ENCODE data around the gene TMEM74B. TPM values are rescaled to one million over a fixed set of nuclear protein-coding genes. Genes with fewer than 3 reads are reported as not detected.

Gene TMEM74B
- total RNA-seq, 4 donors from 2014 or later: 0.44 to 12.4 (median 1.8) TPM

DNA sequence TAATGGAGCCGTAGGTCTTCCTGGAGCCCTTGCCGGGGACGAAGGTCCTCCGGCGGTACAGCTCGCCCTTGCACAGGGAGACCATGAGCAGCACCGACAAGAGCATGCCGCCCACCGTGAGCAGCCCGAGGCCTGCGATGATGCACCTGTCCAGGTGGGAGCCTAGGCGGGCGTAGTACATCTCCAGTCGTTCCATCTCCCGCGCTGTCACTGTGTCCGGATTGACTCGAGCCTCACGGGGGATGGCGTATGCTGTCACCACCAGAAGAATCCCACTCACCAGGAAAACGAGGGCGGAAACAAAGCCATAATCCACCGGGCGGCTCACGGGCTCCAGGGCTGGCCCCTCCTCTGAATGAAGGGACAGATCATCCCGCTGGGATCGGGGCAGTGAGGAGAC, 3.8 kb downstream of the TMEM74B start:
- TF ChIP-seq EP300 (IDR thresholded peaks at IDR 0.05): no peak
- no peak for TF ChIP-seq POLR2A (IDR thresholded peaks at IDR 0.05)
- TF ChIP-seq, protein P1, sequence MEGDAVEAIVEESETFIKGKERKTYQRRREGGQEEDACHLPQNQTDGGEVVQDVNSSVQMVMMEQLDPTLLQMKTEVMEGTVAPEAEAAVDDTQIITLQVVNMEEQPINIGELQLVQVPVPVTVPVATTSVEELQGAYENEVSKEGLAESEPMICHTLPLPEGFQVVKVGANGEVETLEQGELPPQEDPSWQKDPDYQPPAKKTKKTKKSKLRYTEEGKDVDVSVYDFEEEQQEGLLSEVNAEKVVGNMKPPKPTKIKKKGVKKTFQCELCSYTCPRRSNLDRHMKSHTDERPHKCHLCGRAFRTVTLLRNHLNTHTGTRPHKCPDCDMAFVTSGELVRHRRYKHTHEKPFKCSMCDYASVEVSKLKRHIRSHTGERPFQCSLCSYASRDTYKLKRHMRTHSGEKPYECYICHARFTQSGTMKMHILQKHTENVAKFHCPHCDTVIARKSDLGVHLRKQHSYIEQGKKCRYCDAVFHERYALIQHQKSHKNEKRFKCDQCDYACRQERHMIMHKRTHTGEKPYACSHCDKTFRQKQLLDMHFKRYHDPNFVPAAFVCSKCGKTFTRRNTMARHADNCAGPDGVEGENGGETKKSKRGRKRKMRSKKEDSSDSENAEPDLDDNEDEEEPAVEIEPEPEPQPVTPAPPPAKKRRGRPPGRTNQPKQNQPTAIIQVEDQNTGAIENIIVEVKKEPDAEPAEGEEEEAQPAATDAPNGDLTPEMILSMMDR (IDR thresholded peaks at IDR 0.05): no peak
- Histone ChIP-seq H3K4me1 (peaks cover 0 to 18% (median 6%) of the 10 kb centered on the region in 4 donors), H3K36me3 (peaks cover 0 to 32% (median 0%) of the 10 kb centered on the region in 3 donors), H3K9me3 (no peaks in the 10 kb centered on the region), H3K27me3 (peaks cover 0 to 16% of the 10 kb centered on the region in 2 donors), H3K4me3 (no peak overlapping the region), H3K27ac (no peak overlapping the region)
- 87 to 91% methylated on average over 17 to 22 of the region's 27 CpGs for WGBS, 2 donors
- DNase-seq (ENCODE audit: low spot score in 2 of 2): no peak

DNA sequence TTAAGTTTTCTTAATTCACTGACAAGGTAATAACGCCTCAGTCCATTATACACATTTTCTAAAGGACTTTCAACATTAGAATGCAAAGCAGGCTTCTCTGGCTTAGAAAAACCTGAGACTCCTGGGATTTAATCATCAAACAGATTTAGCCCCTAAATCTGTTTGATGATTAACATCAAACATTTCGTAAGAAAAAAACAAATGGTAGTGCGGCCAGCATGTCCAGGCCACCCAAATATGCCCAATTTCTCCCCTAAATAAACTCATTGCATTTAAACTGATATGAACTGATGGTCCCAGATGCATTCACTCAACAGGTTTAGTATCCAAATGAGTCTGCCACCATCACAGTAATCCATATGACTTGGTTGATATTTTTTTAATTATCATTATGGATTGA, 6.2 kb downstream of the TMEM74B start:
- no peak for DNase-seq (ENCODE audit: low spot score in 2 of 2)
- Histone ChIP-seq H3K4me3 (no peak overlapping the region), H3K27me3 (no peaks in the 10 kb centered on the region), H3K9me3 (no peaks in the 10 kb centered on the region), H3K27ac (no peak overlapping the region), H3K36me3 (peaks cover 0 to 56% (median 0%) of the 10 kb centered on the region in 3 donors), H3K4me1 (no peaks in the 10 kb centered on the region)
- TF ChIP-seq, protein P1 (IDR thresholded peaks at IDR 0.05): no peak
- no peak for TF ChIP-seq POLR2A (IDR thresholded peaks at IDR 0.05)
- no peak for TF ChIP-seq EP300 (IDR thresholded peaks at IDR 0.05)
- 89 to 93% methylated on average over 3 of the region's 3 CpGs for WGBS, 2 donors

GRCh38 chr20:1178103-1178502, 6.7 kb downstream of the TMEM74B start:
- Histone ChIP-seq H3K36me3 (peaks cover 0 to 61% (median 0%) of the 10 kb centered on the region in 3 donors), H3K9me3 (no peaks in the 10 kb centered on the region), H3K4me1 (no peaks in the 10 kb centered on the region), H3K4me3 (no peak overlapping the region), H3K27ac (no peak overlapping the region), H3K27me3 (no peaks in the 10 kb centered on the region)
- TF ChIP-seq, protein P1 (IDR thresholded peaks at IDR 0.05): no peak
- TF ChIP-seq POLR2A (IDR thresholded peaks at IDR 0.05) (no peak), EP300 (IDR thresholded peaks at IDR 0.05) (no peak)
- DNase-seq (ENCODE audit: low spot score in 2 of 2): no peak
- WGBS, 2 donors: 78 to 86% methylated on average over 3 of the region's 3 CpGs

- Histone ChIP-seq H3K4me1 (no peaks in the 10 kb centered on the region), H3K27me3 (no peaks in the 10 kb centered on the region), H3K4me3 (no peak overlapping the region), H3K36me3 (peaks cover 0 to 65% (median 0%) of the 10 kb centered on the region in 3 donors), H3K27ac (no peak overlapping the region), H3K9me3 (no peaks in the 10 kb centered on the region)
- TF ChIP-seq EP300 (IDR thresholded peaks at IDR 0.05) (no peak), POLR2A (IDR thresholded peaks at IDR 0.05) (no peak)
- no peak for DNase-seq (ENCODE audit: low spot score in 2 of 2)
- WGBS, 2 donors: 81 to 86% methylated on average over 5 of the region's 5 CpGs
Measured at GRCh38 chr20:1177680-1178079, 7.1 kb downstream of the TMEM74B start.

DNA sequence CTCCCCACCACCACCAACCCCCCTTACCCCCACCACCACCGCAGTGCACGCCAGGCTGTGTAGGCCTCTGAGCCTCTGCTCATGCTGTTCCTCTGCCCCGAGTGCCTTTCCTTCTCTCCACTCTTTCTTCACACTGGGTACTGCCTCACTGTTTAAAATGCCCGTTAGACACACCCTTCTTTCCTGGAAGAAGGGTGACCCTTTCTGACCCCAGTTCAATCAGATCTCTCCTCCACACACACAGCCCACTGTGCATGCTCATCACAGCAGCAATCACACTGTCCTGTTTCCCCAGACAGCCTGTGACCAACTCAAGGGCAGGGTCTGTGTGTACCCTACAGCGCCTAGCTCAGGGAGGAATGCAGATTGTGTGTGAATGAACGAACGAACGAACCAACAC, 10.0 kb downstream of the TMEM74B start:
- no peak for DNase-seq (ENCODE audit: low spot score in 2 of 2)
- Histone ChIP-seq H3K27me3 (no peaks in the 10 kb centered on the region), H3K27ac (no peak overlapping the region), H3K9me3 (no peaks in the 10 kb centered on the region), H3K36me3 (peaks cover 0 to 81% (median 0%) of the 10 kb centered on the region in 3 donors), H3K4me1 (no peaks in the 10 kb centered on the region), H3K4me3 (no peak overlapping the region)
- WGBS, 2 donors: 72 to 86% methylated on average over 8 of the region's 8 CpGs
- TF ChIP-seq POLR2A (IDR thresholded peaks at IDR 0.05) (no peak), EP300 (IDR thresholded peaks at IDR 0.05) (no peak)
- TF ChIP-seq, protein P1 (IDR thresholded peaks at IDR 0.05): no peak

- no peak for TF ChIP-seq POLR2A (IDR thresholded peaks at IDR 0.05)
- TF ChIP-seq EP300 (IDR thresholded peaks at IDR 0.05): no peak
- TF ChIP-seq, protein P1 (IDR thresholded peaks at IDR 0.05): no peak
- Histone ChIP-seq H3K4me1 (no peaks in the 10 kb centered on the region), H3K9me3 (no peaks in the 10 kb centered on the region), H3K36me3 (peaks cover 0 to 92% (median 4%) of the 10 kb centered on the region in 3 donors), H3K27me3 (no peaks in the 10 kb centered on the region), H3K27ac (no peak overlapping the region), H3K4me3 (no peak overlapping the region)
- 72 to 83% methylated on average over 4 of the region's 4 CpGs for WGBS, 2 donors
- no peak for DNase-seq (ENCODE audit: low spot score in 2 of 2)
Measured at GRCh38 chr20:1173698-1174097, 11.1 kb downstream of the TMEM74B start.
